GM19324 (cell line): ENCODE measurements around the gene GALM.
"Not testable (repeated sequence)": the region's sequence is repeated elsewhere in the genome, so short reads cannot be mapped to it uniquely, and the experiment has no call there.

Experiments
- ATAC-seq: cut with Tn5 transposase; IDR thresholded peaks from one replicate; pipeline ENCODE4 v1.9.1; 2021; ENCODE audit warnings: mild to moderate bottlenecking, moderate library complexity; ENCODE audit not compliant: unreplicated experiment, low FRiP score

Gene GALM

DNA sequence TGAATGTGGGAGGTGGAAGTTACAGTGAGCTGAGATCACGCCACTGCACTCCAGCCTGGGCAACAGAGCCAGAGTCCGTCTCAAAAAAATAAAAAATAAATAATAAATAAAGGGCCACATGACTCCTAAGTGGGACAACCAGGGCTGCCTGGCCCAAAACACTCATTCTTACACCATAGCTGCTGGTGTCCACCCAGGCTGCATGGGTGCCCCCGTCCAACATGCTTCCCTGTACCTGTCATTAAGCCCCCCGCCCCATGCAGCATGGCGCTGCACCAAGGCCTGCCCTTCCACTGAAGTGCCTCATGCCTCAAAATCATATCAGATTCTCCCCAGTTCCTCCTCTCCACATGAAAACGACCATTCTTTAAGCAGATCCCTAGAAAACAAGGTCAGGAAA is 10.8 kb downstream of the GALM start:
- no peak for ATAC-seq

DNA sequence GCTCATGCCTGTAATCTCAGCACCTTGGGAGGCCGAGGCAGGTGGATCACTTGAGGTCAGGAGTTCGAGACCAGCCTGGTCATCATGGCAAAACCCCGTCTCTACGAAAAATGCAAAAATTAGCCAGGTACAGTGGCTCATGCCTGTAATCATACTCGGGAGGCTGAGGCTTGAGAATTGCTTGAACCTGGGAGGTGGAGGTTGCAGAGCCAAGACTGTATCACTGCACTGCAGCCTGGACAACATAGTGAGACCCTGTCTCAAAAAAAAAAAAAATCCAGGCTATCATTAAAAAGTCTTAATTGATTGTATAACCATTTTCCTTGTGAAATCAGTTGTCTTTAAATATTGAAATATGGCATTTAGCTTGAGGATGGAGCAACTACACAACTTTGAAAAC is 15.0 kb downstream of the GALM start:
- not testable (repeated sequence) for ATAC-seq

DNA sequence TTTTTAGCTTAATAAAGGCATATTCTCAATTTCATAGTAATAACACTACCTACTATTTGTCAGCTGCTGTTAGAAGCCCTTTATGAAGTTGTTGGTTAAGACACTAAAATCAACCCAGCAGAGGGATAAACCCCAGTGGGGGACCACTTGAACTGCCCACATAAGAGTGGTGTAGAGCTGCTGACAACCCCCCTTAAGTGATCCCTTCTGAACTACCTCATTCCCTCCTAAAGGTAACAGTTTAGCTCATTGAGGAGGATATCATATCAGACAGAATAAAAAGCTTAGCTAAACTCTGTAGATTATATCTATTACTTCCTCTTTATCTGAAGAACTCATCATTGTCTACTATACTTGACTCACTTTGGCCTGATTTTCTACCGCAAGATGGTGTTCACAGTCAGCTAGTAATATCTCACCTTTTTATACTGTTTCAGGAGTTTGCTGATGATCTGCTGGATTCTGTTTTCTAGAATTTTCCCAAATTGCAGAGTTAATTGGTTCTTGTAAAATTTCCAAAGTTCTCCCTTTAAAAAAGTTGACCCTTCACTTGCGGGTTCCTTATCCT is 16.2 kb downstream of the GALM start:
- no peak for ATAC-seq

DNA sequence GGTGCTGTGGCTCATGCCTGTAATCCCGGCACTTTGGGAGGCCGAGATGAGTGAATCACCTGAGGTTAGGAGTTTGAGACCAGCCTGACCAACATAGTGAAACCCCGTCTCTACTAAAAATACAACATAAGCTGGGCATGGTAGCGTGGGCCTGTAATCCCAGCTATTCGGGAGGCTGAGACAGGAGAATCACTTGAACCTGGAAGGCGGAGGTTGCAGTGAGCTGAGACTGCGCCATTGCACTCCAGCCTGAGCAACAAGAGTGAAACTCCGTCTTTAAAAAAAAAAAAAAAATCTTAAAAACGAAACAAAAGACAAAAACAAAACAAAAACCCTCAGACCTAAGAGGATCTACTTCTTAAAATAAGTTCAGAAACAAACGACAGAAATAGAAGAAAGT is 16.7 kb downstream of the GALM start:
- not testable (repeated sequence) for ATAC-seq

DNA sequence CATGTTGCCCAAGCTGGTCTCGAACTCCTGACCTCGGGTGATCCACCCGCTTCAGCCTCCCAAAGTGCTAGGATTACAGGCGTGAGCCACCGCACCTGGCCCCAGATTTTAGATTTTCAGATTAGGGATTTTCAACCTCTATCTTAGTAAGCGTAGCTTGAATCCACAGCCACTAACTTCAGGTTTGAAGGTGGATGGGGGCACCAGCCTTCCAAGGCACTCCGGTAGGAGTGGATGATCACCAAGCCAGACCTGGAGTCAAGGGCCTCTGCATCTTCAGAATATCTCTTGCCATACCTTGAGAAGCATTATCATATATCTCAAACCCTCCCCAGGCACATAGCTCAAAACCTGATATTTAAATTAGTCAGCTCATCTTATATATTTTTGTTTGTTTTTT is 17.9 kb downstream of the GALM start:
- ATAC-seq = no peak

DNA sequence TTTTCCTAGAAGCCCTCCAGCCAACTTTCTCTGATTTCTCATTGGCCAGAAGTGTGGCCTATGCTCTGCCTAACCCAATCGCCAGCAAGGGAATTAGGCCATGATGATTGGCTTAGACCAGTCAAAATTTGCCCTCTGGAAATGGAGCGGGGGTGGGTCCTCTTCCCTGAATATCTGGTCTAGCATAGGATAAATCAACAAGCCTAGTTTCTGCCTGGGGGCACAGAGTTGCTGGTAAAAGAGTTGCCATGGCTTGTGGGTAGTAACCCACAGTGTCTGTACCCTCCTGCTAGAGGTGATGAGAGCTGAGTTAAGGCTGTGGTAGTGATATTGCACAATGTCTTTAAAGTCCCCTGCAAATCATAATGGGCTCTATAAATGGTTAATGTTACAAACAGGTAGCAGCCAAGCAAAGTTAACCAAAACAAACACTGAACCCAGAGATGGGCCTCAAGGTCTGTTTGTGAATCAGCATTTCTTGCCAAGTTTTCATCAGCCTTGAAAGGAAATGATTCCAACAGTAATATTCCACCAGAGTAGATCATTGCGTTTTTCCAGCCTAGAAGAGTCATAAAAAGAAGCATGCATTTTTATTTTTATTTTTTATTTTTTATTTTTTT is 19.3 kb downstream of the GALM start:
- no peak for ATAC-seq

DNA sequence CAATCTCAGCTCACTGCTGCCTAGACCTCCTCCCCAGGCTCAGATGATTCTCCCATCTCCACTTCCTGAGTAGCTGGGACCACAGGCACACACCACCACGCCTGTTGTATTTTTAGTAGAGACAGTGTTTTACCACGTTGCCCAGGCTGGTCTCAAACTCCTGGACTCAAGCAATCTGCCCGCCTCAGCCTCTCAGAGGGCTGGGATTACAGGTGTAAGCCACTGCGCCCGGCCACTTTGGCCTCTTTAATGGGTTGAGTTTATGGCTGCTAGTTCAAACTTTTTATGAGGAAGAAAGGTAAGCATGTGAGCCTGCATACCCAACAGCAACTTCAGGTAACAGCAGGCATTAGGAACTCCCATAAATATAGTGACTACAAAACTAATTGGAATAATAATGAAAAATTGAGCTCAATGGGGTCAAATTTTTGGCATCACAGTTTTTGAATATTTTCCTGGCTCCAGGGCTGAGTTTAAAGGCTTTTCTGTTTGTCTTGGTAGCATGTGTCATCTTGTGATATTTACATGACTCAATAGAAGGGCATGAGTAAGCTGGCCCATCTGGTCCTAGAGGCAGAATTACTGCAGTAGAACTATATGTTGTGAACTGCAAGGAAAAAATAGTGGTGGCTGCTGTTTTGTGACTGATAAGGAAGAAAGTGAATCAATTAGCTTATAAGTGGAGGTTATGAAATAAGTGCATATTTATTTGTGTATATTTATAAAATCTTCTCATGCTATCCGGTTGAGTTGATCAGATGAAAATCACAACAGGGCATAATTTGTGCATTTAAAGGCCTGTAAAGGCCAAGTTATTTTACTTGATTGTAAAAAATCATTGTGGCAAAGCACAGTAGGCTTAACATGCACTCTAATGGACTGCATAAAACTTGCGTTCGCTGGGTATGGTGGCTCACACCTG is 24.8 kb downstream of the GALM start:
- no peak for ATAC-seq

DNA sequence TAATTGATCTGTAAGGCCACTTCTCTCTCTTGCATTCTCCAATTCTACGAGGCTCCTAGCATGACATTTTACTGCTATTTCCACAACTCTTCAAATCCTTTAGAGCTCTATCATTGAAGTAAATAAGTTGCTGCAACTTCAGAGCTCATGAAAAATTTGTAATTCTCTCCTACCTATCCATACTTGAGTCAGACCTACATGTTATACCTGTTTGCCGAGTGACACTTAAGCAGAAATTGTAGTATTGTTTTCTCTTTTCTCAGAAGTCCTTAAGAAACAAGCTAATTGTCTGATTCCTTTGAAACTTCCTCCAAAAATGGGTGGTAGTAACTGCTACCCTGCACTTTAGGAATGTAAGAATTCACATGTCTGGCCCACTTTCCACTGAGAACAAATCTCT is 26.1 kb downstream of the GALM start:
- no peak for ATAC-seq

DNA sequence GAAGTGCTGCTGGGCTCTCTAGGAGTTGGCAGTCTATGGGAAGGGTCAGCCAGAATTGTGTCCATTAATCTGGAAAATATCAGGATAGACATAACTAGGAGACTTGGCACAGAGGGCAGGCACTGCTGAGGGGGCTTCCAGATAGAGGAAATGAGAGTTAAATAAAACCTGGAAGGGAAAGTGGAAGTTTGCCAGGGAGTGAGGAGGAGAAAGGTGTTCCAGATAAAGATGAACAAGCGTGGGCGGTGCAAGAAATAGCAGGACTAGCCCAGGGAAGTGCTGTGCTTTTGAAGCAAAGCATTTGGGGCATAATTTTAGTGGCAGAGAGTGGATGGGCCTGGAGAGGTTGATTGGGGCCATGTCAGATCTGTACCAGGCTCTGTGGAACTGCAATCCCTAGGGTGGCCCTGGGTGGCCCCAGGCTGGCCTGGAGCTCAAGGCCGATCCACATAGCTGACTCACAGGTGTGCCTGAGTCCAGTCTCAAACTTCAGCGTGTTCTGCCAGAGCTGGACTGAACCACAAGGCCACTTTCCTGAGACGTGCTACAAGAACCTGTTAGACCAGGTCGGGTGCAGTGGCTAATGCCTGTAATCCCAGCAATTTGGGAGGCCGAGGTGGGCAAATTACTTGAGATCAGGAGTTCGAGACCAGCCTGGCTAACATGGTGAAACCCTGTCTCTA is 26.9 kb downstream of the GALM start:
- no peak for ATAC-seq

DNA sequence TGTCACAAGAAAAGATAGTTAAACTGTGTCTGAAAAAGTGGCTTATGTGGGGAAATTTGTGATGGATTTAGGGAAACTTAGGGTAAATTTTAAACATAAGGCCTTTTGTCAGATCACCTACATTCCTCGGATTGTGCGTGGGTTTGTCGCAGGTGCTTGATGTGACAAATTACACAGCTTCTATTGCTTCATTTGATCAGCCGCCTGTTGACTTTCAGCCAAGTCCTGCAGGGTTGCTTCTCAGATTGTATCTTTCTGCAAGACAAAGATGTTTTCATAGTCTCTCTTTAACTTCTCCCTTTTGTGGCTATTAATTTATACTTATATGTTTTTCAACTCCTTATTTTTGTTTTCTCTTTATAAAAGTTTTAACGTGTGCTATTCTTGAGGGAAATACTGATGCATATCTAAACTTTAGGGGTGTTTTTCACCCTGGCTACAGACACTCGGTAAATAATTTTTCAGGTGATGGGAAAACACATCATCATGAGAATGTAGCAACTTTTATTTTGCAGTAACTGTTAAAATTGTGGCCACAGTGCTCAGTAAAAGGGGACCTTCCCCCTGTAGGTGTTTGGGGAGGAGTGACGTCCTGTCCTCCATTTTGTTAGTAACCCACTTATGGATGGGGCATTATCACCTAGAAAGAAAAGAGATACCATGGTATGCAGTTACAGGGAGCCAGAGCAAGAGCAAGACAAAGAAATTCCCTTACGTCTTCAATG is 31.4 kb downstream of the GALM start:
- ATAC-seq = no peak

DNA sequence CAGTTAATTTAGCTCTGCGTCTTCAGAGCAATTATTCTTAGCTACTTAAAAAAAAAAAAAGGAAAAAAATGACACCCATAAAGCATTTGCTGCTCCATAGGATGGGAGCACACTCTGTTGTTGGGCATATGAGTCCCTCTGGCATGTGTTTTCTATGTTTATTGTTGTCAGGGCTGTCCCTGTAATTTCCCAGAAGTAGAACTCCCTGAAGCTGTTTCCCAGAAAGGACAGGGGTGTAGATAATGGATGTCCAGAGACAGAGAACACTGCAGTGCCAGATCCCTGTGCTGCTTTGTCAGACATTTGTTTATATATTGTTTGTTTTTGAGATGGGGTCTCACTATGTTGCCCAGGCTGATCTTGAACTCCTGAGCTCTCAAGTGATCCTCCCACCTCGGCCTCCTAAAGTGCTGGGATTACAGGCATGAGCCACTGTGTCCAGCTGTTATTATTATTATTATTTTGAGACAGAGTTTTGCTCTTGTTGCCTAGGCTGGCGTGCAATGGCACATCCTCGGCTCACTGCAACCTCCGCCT is 32.6 kb downstream of the GALM start:
- ATAC-seq = no peak

DNA sequence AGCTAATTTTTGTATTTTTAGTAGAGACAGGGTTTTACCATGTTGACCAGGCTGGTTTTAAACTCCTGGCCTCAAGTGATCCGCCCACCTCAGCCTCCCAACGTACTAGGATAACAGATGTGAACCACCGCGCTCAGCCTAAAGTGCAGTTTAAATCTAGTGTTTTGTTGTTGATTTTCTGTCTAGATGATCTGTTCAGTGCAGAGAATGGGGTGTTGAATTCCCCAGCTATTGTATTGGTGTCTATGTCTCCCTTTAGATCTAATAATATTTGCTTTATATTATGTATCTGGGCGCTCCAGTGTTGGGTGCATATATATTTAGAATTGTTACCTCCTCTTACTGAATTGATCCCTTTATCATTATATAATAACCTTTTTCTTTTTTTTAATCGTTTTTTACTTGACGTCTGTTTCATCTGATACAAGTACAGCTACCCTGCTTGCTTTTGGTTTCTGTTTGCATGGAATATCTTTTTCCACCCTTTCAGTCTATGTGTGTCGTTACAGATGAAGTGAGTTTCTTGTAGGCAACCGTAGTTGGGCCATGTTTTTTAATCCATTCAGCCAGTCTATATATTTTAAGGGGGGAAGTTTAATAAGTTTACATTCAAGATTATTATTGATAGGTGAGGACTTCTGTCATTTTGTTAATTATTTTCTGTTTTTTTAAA is 34.3 kb downstream of the GALM start:
- ATAC-seq = no peak

DNA sequence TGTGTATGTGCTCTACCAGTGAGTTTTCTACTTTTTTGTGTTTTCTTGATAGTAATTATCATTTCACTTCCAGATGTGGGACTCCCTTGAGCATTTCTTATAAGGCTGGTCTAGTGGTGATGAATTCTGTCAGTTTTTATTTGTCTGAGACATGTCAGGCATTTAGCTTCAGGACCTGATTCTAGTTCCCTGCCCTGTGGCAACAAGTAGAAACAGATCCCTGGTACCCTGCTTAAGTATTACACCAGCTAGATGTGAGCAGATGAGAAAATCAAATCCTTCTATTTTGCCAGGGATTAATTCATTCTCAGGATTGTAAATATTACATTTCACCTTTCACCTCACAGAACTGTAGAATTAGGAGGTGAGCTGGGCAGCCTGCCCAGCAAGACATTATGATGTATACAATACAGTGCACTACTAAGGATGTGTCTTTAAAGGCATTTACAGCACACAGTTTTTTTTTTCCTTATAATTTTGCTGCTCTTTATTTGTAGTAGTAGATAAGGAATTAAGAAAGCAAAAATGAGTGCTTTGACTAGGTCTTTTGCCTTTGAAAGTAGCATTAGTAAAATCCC is 35.1 kb downstream of the GALM start:
- ATAC-seq = no peak

DNA sequence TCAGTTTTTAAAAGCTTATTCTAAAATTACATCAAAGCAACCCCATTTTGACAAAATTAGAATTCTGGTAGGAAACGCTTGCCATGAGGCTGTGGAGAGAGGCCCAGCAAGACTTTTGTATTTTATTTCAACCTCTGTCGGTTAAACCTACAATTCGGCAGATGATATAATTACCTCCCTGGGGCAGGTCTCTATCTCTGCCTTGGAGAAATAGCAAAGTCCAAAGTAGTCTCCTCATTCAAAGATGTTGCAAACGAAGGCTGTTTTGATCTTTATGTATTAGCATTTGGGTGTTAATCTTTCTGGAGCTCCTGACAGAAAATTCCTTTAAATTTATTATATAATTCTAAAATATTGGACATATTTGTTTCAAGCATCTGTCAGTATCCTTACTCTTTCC is 35.6 kb downstream of the GALM start:
- ATAC-seq = no peak

DNA sequence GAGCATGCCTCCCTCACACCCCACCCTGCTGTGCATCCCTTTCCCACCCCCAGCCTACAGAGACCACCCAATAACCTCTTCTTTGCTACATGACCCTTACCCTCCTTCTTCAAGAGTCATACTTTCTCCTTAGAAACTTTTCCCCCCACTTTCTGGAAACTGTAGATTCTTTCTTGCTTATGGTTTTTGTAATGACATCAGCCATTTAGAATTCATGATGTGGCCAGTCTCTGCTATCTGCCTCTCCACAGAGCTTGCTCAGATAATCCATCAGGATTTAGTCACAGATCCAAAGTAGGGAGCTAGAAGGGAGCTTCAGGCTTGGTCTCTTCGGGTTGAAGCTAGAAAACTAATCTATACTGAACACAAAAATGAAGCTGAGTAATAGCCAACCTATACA is 36.5 kb downstream of the GALM start:
- ATAC-seq = no peak

DNA sequence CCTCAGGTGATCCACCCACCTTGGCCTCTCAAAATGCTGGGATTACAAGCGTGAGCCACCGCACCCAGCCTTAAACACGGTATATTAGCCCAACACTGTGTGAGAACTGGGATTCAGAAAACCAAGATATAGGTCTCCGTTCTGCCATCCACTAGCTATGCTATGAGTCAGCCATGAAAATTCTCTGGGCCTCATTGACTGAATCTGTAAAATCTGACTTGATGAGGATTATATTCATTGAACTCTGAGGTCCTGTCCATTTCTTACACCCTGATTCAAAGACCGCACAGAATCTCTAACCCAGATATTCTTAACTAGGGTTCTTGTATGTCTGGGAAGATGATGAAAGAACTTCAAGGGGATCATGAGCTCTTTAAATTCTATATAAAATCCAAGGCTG is 37.4 kb downstream of the GALM start:
- not testable (repeated sequence) for ATAC-seq

DNA sequence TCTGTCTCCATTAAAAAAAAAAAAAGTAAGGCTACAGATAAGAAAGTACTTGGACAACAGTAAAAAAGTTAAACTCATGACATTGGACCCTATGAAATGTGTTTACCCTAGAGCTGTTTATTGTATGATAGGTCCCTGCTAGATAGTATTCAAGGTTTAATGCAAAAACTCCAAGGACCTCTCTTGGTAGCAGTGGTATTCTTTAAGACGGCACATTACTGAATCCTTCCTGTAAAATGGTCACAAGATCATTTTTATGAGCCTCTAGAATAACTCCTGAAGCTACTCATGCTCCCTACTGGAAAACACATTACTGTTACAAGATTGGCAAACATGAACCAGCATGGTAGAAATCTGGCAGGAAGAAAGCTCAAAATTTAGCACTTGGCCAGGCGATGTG is 38.8 kb downstream of the GALM start:
- ATAC-seq = no peak

DNA sequence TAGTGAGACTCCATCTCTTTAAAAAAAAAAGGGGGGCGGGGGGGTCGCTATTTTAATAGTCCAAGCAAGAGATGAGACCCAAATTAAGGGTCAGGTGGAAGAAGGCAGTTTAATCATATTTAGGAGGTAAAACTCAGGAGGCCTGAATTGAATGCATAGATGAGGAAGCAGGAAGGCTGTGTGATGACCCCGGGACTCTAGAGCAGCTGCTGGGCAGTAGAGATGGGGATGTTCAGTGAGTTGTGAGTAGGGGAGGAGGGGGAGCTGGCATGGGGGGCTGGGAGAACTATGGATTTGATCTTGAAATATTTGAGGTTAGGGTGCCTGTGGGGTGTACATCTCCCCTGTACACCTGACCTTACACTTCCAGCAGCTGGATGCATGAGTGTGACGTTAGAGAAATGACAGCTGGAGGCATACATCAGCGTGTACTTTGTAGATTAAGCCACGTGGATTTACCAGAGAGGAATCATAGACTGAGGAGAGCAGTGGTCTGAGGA is 41.0 kb downstream of the GALM start:
- ATAC-seq = no peak

DNA sequence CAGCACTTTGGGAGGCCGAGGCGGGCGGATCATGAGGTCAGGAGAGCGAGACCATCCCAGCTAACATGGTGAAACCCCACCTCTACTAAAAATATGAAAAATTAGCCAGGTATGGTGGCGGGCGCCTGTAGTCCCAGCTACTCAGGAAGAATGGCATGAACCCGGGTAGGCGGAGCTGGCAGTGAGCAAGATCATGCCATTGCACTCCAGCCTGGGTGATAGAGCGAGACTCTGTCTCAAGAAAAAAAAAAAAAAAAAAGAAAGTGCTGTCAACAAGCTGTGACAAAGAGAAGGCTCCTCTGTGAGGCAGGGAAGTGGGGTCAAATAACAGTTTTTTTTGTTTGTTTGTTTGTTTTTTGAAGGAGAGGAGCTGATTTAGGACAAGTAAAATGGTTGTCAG is 42.6 kb downstream of the GALM start:
- ATAC-seq = not testable (repeated sequence)
